ENCODE data around the gene RNASE7.
A peak's percentile ranks its signal among the peaks of the same experiment; 100 is the strongest.
"Not testable (repeated sequence)": the region's sequence is repeated elsewhere in the genome, so short reads cannot be mapped to it uniquely, and the experiment has no call there.

Gene RNASE7

GRCh38 chr14:21023817-21024584 is 18.2 kb upstream of the RNASE7 start:
- DNase-seq (ENCODE audit: low read depth in 2 of 2): no peak

DNA sequence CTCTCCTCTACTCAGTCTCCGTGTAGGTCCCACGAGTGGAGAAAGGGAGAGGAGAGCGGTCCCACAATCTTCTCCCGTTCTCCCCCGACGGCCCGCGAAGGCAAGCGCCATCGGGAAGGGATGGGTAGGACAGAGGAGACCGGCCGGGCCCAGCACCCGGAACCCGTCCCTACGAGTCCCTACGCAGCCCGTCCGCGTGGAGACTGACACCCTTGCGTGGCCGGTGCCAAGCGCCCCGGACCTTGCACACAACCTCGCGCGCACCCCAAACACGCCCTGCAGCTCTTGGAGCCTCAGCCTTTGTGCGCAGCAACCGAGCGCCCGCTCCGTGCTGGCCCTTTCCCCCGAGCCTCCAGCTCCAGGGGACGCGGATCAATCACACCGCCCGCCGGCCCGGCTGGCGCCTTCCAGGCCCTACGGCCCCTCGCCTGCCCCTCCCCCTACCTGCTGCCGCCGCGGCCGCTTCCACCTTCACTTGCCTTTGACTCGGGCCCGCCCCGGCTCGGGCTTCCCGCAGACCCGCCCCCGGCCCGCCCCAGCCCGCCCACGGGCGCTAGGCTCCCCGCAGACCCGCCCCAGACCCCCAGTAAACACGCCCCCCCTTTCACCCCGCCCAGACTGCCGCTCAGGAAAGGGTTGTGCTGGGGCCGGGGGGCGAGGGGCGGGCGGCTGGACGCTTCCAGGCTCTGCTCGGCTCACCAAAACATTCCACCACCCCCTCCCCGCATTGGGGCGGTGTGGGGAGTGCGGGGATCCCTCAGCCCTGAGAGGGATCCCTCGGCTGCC is 17.4 kb upstream of the RNASE7 start, which contains the start of gene NDRG2:
TSS of gene NDRG2 (minus strand) at position 477 of the 786 bp plus-strand sequence. CDS start 1,746 bp downstream, outside the sequence.
- peak; percentile 61 to 67 for DNase-seq (ENCODE audit: low read depth in 2 of 2)

DNA sequence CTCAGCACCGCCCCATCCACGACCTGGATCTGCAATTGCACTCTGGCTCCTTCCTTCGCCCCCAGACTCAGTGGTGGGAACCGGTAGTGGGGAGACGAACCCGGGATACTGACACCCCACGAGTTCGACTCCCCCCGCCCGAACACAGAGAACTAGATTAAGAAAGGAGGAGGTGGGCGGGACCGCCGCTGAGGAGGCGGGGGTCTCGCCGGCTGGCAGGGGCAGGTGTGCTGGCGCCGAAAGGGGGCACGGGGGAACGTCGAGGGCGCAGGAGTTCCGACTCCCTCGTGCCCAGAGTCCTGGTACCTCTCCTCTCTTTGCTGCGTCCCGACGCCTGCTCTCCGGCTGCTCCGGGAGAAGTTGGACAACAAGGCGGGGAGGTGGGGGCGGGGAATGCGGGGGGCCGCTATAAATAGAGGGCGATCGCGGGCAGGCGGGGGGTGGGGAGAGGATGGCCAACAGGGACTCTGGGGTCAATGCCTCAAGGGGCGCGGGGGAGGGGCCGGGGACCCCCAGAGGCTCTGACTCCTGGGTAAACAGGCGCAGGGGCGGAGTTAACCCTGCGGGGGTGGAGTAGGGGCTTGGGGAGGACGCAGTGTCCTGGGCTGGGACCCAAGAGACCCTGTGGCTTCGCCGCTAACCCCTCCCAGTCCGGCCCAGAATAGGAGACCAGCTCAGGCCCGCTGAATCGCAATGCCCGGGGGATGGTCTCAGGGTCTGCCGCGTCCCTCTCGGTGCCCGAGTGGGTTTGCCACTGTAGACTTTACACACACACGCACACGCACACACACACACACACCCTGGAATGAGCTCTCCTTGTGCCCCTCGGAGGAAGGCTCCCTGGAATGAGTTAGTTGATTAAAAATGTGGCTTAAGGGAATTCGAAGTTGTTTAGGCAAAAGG is 16.5 kb upstream of the RNASE7 start:
- DNase-seq (ENCODE audit: low read depth in 2 of 2): no peak

DNA sequence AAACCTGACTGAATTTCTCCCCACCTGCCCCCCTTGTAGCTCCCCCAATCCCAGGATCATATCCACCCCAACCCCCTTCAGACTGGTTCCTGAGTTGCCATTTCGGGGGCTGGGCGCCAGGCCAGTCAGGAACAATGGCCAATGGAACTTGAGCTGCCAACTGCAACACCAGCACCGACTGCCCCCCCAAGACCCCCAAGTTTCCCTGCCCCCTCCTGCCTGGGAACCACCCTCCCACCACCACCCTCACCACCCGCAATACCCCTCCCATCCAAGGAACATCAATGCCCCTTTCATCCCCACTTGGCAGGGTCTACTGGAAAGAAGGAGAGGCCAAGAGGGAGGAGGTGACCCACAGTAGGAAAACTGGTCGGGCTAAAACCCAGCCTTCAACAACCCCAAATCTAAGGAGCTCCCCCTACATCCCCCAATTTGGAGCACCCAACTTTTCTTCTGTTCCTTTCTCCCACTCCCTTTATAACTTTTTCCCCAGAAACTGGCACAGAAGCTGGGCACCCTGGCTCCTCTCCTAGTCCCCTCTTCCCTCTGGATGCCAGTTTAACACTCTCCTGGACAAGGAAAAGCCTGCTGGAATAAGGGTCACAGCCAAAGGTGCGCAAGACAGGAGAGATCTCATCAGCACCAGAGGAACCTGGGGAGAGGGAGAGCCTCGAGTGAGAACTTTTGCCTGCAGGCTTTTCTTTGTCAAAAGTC is 15.7 kb upstream of the RNASE7 start:
- no peak for DNase-seq (ENCODE audit: low read depth in 2 of 2)

GRCh38 chr14:21026988-21027315 is 15.2 kb upstream of the RNASE7 start:
- no peak for DNase-seq (ENCODE audit: low read depth in 2 of 2)

- no peak for DNase-seq (ENCODE audit: low read depth in 2 of 2)
Measured at GRCh38 chr14:21029917-21030316, 12.2 kb upstream of the RNASE7 start, which contains the start of gene TPPP2. Gene TPPP2 (plus strand): TSS chr14:21030217. CDS start chr14:21030582, 365 bp downstream.

DNA sequence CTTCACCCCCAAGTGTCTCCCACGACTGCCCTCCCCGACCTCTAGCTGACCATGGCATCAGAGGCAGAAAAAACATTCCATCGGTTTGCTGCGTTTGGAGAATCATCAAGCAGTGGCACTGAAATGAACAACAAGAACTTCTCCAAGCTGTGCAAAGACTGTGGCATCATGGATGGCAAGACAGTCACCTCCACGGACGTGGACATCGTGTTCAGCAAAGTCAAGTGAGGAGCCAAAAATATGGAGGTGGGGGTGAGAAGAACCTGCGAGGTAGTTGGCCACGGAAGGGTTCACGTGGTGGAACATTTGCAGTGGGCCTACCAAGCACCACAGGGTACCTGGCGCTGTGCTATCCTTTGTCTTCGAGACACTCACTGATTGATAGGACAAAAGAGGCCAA is 11.6 kb upstream of the RNASE7 start:
- DNase-seq (ENCODE audit: low read depth in 2 of 2): no peak

DNA sequence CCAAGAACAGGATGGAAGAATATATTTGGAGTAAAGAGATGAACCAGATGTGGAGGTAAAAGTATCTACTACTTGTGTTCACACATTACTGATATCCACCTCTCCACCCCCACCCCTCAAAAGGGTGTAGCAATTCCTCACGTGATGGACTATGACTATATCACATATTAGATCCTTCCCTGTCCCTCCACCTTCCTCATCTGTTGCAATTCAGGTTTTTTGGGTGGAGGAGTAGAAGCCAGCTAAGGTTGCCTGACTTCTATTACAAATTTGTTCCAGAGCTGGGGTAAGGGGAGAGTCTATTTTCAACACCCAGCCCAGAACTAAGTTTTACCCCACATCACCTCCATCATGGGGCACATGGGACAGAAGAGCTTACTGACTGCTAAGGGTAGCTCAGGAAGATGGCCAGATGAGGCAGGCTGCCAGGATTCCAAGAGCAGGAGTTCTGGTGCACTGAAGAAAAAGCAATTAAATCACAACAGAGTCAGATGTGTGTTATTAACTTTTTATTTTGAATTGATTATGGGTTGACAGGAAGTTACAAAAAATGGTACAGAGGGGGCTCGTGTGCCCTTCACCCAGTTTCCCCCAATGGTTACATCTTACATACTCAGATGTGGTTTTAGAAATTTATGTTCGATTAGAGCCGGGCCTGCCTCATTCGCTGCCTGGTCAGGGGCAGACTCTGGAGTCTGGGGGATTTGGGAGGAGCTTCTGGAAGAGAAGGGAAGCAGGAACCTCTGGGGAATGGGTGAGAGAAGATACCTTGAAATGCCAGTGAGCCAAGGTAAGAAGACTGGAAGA is 9.6 kb upstream of the RNASE7 start:
- DNase-seq (ENCODE audit: low read depth in 2 of 2): no peak

DNA sequence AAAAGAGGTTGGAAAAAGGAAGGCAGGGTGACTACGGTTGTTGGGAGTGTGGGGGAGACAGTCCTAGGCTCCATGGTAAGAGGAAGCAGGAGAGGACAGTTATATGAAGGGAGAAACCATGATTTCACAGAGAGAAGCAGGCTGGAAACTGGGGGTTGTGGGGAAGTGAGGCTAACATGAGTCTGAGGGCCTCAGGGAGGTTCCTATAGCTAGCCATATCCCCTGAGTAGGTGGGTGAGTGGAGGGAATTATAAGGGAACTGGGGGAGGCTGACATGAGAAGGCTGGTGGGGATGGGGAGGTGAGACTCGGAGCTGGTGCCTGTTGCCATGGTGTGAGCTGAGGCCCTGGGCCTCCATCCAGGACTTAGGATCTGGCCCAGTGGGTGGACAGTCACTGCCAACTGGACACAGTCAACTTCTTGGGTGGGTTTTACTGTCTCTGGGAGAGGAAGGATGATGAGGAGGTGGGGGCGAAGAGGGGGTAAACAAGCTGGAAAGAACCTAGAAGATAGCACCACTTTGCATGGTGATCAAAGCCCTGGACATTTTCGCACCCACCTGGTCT is 8.9 kb upstream of the RNASE7 start:
- DNase-seq (ENCODE audit: low read depth in 2 of 2): no peak

DNA sequence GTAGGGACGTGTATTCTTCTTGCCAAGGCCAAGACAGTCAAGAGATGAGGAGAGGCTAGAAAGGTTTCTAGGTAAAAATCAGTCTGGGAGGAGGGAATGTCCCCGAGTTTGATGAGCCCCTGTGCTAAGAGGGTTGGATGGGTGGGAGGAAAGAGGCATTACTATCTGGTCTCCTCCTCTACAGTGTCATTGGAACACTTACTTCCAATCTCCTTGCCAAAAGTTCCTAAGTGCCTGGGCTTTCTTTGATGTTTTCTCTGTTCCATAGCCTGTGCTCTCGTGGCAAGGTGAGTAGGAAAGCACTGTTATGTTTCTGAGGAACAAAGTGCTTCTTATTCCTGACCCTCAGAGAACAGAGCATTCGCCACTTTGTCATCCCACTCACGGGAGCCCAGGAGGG is 7.5 kb upstream of the RNASE7 start, which contains the start of gene RNASE13:
TSS of gene RNASE13 (minus strand) at position 101 of the 400 bp plus-strand sequence. CDS start 519 bp downstream, outside the sequence.
- no peak for DNase-seq (ENCODE audit: low read depth in 2 of 2)

DNA sequence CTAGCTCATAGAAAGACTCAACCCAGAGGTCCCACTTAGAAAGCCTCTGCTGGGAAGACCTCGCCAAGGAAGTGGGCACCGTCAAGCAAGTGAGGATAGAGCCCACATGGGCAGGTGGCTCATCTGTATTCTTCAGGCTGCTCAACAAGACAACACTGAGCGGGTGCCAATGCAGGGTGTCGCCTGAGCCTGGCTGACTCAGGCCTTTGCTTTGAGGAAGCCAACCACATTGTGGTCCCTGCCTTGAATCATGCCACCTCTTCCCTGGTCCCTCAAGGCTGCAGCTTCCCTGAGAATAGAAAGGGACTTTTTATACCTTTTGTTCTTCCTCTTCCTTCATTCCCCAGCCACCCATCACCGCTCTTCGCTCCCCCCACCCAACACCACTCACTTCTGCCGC is 5.4 kb upstream of the RNASE7 start:
- no peak for DNase-seq (ENCODE audit: low read depth in 2 of 2)

DNA sequence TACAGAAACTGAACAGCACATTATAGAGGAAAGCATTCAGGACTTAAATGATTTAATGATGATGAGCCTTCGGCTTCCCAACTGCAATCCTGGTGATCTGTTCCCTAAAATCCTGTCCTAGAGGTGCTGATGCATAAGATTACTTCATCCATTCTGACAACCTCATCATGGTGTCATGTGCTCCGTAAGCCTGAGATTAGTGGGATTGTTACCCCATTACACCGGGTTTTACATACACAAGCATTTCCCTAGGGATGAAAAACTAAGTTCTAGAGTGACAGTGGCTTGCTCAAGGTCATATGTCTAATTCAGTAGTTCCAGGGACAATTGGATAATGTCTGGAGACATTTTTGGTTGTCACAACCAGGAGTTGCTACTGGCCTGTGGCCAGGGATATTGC is 5.0 kb upstream of the RNASE7 start:
- no peak for DNase-seq (ENCODE audit: low read depth in 2 of 2)

- DNase-seq (ENCODE audit: low read depth in 2 of 2): no peak
Measured at GRCh38 chr14:21038441-21039422, 3.4 kb upstream of the RNASE7 start.

- peak in 1 of 2 donors; percentile 13 for DNase-seq (ENCODE audit: low read depth in 2 of 2)
Measured at GRCh38 chr14:21039585-21040369, 2.4 kb upstream of the RNASE7 start.

DNA sequence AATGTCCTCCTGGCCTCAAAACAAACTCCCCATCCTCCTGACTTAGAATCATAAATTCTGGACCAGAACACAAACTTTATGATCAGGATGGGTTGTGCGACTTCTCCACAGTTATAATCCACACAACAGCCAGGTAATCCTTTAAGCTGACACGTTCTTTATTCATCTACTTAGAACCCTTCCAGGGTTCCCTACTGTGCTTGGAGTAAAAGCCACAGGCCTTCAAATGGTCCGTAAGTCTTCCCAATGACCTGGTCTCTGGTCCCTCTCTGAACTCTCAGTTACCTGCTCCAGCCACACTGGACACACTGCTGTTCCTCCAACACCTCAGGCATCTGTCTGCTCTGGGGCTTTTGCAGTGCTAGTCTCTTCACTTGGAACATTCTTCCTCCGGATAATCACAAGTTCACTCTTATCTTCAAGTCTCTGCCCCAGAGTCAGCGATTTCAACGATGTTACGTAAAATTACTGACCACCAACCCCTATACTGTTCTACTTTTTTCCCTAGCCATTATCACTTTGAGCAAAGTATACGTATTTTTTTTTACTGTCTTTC is 1.7 kb upstream of the RNASE7 start:
- DNase-seq (ENCODE audit: low read depth in 2 of 2): no peak

- not testable (repeated sequence) for DNase-seq (ENCODE audit: low read depth in 2 of 2)
Measured at GRCh38 chr14:21040941-21041340, 1.2 kb upstream of the RNASE7 start.

- DNase-seq (ENCODE audit: low read depth in 2 of 2): no peak
Measured at GRCh38 chr14:21042918-21043317, 756 bp downstream of the RNASE7 start.

All from stimulated activated CD4-positive, alpha-beta T cell treated with anti-CD3 and anti-CD28 coated beads, Interleukin-1b, Interleukin-23, amount 100 ng/mL, for 4 hours (primary cell).